KMS-11 (cell line): ENCODE measurements around the gene SERPINE1.

Experiments used
- H2AFZ ChIP-seq: fragments of 200-600 bp; sonication (generic); 2 replicates; pipeline ENCODE4 v1.6.1; 2016; ENCODE audit warnings: antibody characterized with exemption, mixed run types, low read depth
- H3K27ac ChIP-seq: fragments of 200-600 bp; sonication (generic); 2 replicates; pipeline ENCODE4 v1.6.1; 2016; ENCODE audit warnings: mild to moderate bottlenecking, mixed run types
- H3K27me3 ChIP-seq: fragments of 200-600 bp; sonication (generic); 2 replicates; pipeline ENCODE4 v1.6.1; 2017; ENCODE audit warnings: mild to moderate bottlenecking, low read depth, mixed run types, moderate library complexity; ENCODE audit not compliant: insufficient read depth
- H3K36me3 ChIP-seq: fragments of 200-600 bp; sonication (generic); 2 replicates; pipeline ENCODE4 v1.6.1; 2017; ENCODE audit warnings: mild to moderate bottlenecking, mixed run types; ENCODE audit not compliant: insufficient read depth
- H3K4me1 ChIP-seq: fragments of 200-600 bp; sonication (generic); 2 replicates; pipeline ENCODE4 v1.6.1; 2016; ENCODE audit warnings: mild to moderate bottlenecking, low read depth, mixed run types; ENCODE audit not compliant: poor library complexity, severe bottlenecking
- H3K4me2 ChIP-seq: fragments of 200-600 bp; sonication (generic); 2 replicates; pipeline ENCODE4 v1.7.0; 2016; ENCODE audit warnings: mild to moderate bottlenecking, mixed run types
- H3K4me3 ChIP-seq: fragments of 200-600 bp; sonication (generic); IDR thresholded peaks from 2 replicates; pipeline ENCODE4 v1.6.1; 2017; ENCODE audit warnings: low read depth, low read length, mixed read lengths; ENCODE audit not compliant: insufficient read depth
- H3K79me2 ChIP-seq: fragments of 200-600 bp; sonication (generic); 2 replicates; pipeline ENCODE4 v1.6.1; 2016; ENCODE audit warnings: low read depth, mixed run types; ENCODE audit not compliant: insufficient read depth
- H3K9ac ChIP-seq: fragments of 200-600 bp; sonication (generic); 2 replicates; pipeline ENCODE4 v1.6.1; 2016; ENCODE audit warnings: mild to moderate bottlenecking, mixed run types
- H4K20me1 ChIP-seq: fragments of 200-600 bp; sonication (generic); 2 replicates; pipeline ENCODE4 v1.6.1; 2016; ENCODE audit warnings: mild to moderate bottlenecking, mixed run types; ENCODE audit not compliant: insufficient read depth
- TF ChIP-seq, protein P1 (sequence below): fragments of 200-600 bp; sonication (generic); conservative IDR thresholded peaks from 2 replicates; pipeline ENCODE4 v1.6.1; 2017; ENCODE audit warnings: low read depth, mild to moderate bottlenecking, antibody characterized with exemption, low read length, moderate library complexity, mixed read lengths

Gene SERPINE1

DNA sequence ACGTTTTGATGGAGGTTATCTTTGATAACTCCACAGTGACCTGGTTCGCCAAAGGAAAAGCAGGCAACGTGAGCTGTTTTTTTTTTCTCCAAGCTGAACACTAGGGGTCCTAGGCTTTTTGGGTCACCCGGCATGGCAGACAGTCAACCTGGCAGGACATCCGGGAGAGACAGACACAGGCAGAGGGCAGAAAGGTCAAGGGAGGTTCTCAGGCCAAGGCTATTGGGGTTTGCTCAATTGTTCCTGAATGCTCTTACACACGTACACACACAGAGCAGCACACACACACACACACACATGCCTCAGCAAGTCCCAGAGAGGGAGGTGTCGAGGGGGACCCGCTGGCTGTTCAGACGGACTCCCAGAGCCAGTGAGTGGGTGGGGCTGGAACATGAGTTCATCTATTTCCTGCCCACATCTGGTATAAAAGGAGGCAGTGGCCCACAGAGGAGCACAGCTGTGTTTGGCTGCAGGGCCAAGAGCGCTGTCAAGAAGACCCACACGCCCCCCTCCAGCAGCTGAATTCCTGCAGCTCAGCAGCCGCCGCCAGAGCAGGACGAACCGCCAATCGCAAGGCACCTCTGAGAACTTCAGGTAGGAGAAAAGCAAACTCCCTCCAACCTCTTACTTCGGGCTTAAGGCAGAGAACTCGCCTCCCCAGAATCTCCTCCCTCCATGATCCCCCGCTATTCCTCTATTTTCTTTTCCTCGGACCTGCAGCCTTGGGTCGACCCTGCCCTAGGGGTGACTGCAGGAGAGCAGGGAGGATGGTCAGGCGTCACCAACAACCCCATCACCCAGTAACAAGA, at the start of gene SERPINE1:
Gene SERPINE1, plus strand, starts transcription at position 454 of the 809 bp plus-strand sequence. CDS start 1,290 bp downstream, outside the sequence.
- Histone ChIP-seq H3K4me3 (no peak within 1 kb of the TSS), H3K36me3 (no peaks in the 10 kb centered on the region), H3K79me2 (no peaks in the 10 kb centered on the region), H3K27me3 (peaks cover 99% of the 10 kb centered on the region), H2AFZ (no peak within 1 kb of the TSS; the same call in 1 of the 2 replicates), H3K27ac (no peak within 1 kb of the TSS), H4K20me1 (0 out of 2 replicates have a peak, but pooled peaks cover 4% of the 10 kb centered on the region), H3K4me1 (peaks cover 17% of the 10 kb centered on the region), H3K4me2 (no peak within 1 kb of the TSS; the same call in 1 of the 2 replicates), H3K9ac (no peak within 1 kb of the TSS)
- TF ChIP-seq, protein P1, sequence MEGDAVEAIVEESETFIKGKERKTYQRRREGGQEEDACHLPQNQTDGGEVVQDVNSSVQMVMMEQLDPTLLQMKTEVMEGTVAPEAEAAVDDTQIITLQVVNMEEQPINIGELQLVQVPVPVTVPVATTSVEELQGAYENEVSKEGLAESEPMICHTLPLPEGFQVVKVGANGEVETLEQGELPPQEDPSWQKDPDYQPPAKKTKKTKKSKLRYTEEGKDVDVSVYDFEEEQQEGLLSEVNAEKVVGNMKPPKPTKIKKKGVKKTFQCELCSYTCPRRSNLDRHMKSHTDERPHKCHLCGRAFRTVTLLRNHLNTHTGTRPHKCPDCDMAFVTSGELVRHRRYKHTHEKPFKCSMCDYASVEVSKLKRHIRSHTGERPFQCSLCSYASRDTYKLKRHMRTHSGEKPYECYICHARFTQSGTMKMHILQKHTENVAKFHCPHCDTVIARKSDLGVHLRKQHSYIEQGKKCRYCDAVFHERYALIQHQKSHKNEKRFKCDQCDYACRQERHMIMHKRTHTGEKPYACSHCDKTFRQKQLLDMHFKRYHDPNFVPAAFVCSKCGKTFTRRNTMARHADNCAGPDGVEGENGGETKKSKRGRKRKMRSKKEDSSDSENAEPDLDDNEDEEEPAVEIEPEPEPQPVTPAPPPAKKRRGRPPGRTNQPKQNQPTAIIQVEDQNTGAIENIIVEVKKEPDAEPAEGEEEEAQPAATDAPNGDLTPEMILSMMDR = no peak

- Histone ChIP-seq H3K4me1 (no peaks in the 10 kb centered on the region), H3K36me3 (no peaks in the 10 kb centered on the region), H4K20me1 (no peaks in the 10 kb centered on the region), H3K27me3 (peaks cover 51% of the 10 kb centered on the region), H3K27ac (no peak overlapping the region), H3K79me2 (no peaks in the 10 kb centered on the region), H3K4me3 (no peak overlapping the region), H2AFZ (no peak overlapping the region), H3K9ac (no peak overlapping the region), H3K4me2 (no peak overlapping the region)
- TF ChIP-seq, protein P1 = peak; percentile 88
Observed at GRCh38 chr7:101077303-101078086, 49.4 kb upstream of the SERPINE1 start.

GRCh38 chr7:101081432-101081831, 45.5 kb upstream of the SERPINE1 start:
- Histone ChIP-seq H3K27me3 (peaks cover 13% of the 10 kb centered on the region; the same call in 1 of the 2 replicates), H2AFZ (no peak overlapping the region), H4K20me1 (no peaks in the 10 kb centered on the region)

GRCh38 chr7:101084865-101085161, 42.1 kb upstream of the SERPINE1 start:
- peak overlapping the region; percentile 73 for H2AFZ ChIP-seq
- peak overlapping the region; percentile 77 for H3K27ac ChIP-seq
- H3K27me3 ChIP-seq = no peaks in the 10 kb centered on the region; the same call in 1 of the 2 replicates
- no peaks in the 10 kb centered on the region for H4K20me1 ChIP-seq
- H3K79me2 ChIP-seq = peaks cover 19% of the 10 kb centered on the region
- H3K36me3 ChIP-seq = no peaks in the 10 kb centered on the region
- H3K4me2 ChIP-seq = peak overlapping the region; percentile 98
- peak overlapping the region; percentile 90 for H3K9ac ChIP-seq
- H3K4me1 ChIP-seq = peaks cover 20% of the 10 kb centered on the region
- TF ChIP-seq, protein P1 = no peak
- no peak overlapping the region for H3K4me3 ChIP-seq

More at GRCh38 chr7:101081432-101081831, 45.5 kb upstream of the SERPINE1 start:
- H3K79me2 ChIP-seq = peaks cover 11% of the 10 kb centered on the region
- no peak overlapping the region for H3K9ac ChIP-seq
- peaks cover 17% of the 10 kb centered on the region for H3K4me1 ChIP-seq
- H3K4me2 ChIP-seq = no peak overlapping the region
- H3K27ac ChIP-seq = no peak overlapping the region
- TF ChIP-seq, protein P1 = no peak
- H3K36me3 ChIP-seq = no peaks in the 10 kb centered on the region
- H3K4me3 ChIP-seq = no peak overlapping the region
